ENCODE measurements around the gene OTOL1.
"Not testable (repeated sequence)": the region's sequence is repeated elsewhere in the genome, so short reads cannot be mapped to it uniquely, and the experiment has no call there.

Gene OTOL1
- 0.09 to 0.10 reads per million in 2 donors for total RNA-seq

GRCh38 chr3:161496508-161496907, at the start of gene OTOL1:
Gene OTOL1 (plus strand): TSS chr3:161496808. CDS start chr3:161496808, 0 bp downstream.
- no peak for DNase-seq

- DNase-seq, result no peak
Observed at GRCh38 chr3:161449785-161450184, 46.8 kb upstream of the OTOL1 start.

- DNase-seq, result no peak
Observed at GRCh38 chr3:161452179-161452578, 44.4 kb upstream of the OTOL1 start.

- no peak for DNase-seq
Observed at GRCh38 chr3:161454615-161455014, 42.0 kb upstream of the OTOL1 start.

GRCh38 chr3:161455962-161456361, 40.6 kb upstream of the OTOL1 start:
- DNase-seq, result no peak

- DNase-seq, result no peak
Observed at GRCh38 chr3:161462138-161462537, 34.5 kb upstream of the OTOL1 start.

GRCh38 chr3:161471211-161471610, 25.4 kb upstream of the OTOL1 start:
- DNase-seq, result no peak

- no peak for DNase-seq
Observed at GRCh38 chr3:161474139-161474538, 22.5 kb upstream of the OTOL1 start.

GRCh38 chr3:161474741-161475140, 21.9 kb upstream of the OTOL1 start:
- no peak for DNase-seq

- no peak for DNase-seq
Observed at GRCh38 chr3:161475206-161475605, 21.4 kb upstream of the OTOL1 start.

GRCh38 chr3:161475905-161476304, 20.7 kb upstream of the OTOL1 start:
- no peak for DNase-seq

- no peak for DNase-seq
Observed at GRCh38 chr3:161484226-161484625, 12.4 kb upstream of the OTOL1 start.

GRCh38 chr3:161488284-161488683, 8.3 kb upstream of the OTOL1 start:
- not testable (repeated sequence) for DNase-seq

GRCh38 chr3:161489395-161489794, 7.2 kb upstream of the OTOL1 start:
- no peak for DNase-seq

- DNase-seq, result not testable (repeated sequence)
Observed at GRCh38 chr3:161490845-161491244, 5.8 kb upstream of the OTOL1 start.

- DNase-seq, result no peak
Observed at GRCh38 chr3:161498259-161498921, 1.8 kb downstream of the OTOL1 start.

- no peak for DNase-seq
Observed at GRCh38 chr3:161500068-161500796, 3.6 kb downstream of the OTOL1 start.

- no peak for DNase-seq
Observed at GRCh38 chr3:161503271-161503670, 6.7 kb downstream of the OTOL1 start.

- no peak for DNase-seq
Observed at GRCh38 chr3:161508852-161509477, 12.4 kb downstream of the OTOL1 start.

GRCh38 chr3:161510510-161511260, 14.1 kb downstream of the OTOL1 start:
- no peak for DNase-seq

- no peak for DNase-seq
Observed at GRCh38 chr3:161523916-161524315, 27.3 kb downstream of the OTOL1 start.

GRCh38 chr3:161531930-161532329, 35.3 kb downstream of the OTOL1 start:
- DNase-seq, result no peak

- no peak for DNase-seq
Observed at GRCh38 chr3:161540594-161540993, 44.0 kb downstream of the OTOL1 start.

All from activated gamma-delta T cell (primary cell).